BE2C (cell line): ENCODE measurements around the gene EFCAB6.

ENCODE experiments used
- DNase-seq: peaks from one replicate; pipeline ENCODE4 v3.0.0-alpha.2; 2020
- H3K27me3 ChIP-seq: fragments of 250-450 bp; sonication (Bioruptor Pico); 2 replicates; pipeline ENCODE4 v1.5.1; 2020; ENCODE audit warnings: mild to moderate bottlenecking
- H3K36me3 ChIP-seq: fragments of 250-450 bp; sonication (Bioruptor Pico); 2 replicates; pipeline ENCODE4 v1.5.1; 2020; ENCODE audit warnings: mild to moderate bottlenecking
- H3K4me1 ChIP-seq: fragments of 250-450 bp; sonication (Bioruptor Pico); 2 replicates; pipeline ENCODE4 v1.5.1; 2020
- H3K4me3 ChIP-seq: 2 replicates; pipeline ENCODE4 v1.5.1; 2011; ENCODE audit warnings: low read depth, low read length
- H3K9me3 ChIP-seq: fragments of 250-450 bp; sonication (Bioruptor Pico); 2 replicates; pipeline ENCODE4 v1.5.1; 2020
- TF ChIP-seq, protein P1 (sequence below): IDR thresholded peaks from 2 replicates; pipeline ENCODE4 v1.5.1; 2012; ENCODE audit warnings: mild to moderate bottlenecking, low read depth, low read length

The EFCAB6 gene

DNA sequence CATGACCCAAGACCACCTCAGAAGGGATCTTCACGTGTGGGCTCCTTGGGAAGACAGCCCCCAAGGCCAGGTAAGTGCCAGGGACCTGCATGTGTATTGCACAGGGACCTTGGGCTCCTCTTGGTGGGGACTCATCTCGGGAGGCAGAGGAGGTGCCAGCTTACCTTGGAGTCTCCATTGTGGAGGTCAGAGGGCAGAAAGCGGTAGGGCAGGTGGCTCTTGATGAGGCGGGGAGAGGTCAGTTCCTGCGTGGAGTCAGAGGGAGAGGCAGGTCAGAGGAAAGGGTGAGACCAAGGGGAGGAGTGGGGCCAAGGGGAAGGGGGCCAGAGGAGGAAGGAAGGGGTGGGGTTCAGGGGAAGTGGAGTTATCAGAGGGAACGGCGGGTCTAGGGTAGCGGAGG is 27.7 kb upstream of the EFCAB6 start:
- H3K4me3 ChIP-seq = no peak overlapping the region
- no peaks in the 10 kb centered on the region for H3K9me3 ChIP-seq
- no peaks in the 10 kb centered on the region for H3K27me3 ChIP-seq
- no peak for DNase-seq
- H3K36me3 ChIP-seq = no peaks in the 10 kb centered on the region
- H3K4me1 ChIP-seq = peaks cover 9% of the 10 kb centered on the region
- TF ChIP-seq, protein P1, sequence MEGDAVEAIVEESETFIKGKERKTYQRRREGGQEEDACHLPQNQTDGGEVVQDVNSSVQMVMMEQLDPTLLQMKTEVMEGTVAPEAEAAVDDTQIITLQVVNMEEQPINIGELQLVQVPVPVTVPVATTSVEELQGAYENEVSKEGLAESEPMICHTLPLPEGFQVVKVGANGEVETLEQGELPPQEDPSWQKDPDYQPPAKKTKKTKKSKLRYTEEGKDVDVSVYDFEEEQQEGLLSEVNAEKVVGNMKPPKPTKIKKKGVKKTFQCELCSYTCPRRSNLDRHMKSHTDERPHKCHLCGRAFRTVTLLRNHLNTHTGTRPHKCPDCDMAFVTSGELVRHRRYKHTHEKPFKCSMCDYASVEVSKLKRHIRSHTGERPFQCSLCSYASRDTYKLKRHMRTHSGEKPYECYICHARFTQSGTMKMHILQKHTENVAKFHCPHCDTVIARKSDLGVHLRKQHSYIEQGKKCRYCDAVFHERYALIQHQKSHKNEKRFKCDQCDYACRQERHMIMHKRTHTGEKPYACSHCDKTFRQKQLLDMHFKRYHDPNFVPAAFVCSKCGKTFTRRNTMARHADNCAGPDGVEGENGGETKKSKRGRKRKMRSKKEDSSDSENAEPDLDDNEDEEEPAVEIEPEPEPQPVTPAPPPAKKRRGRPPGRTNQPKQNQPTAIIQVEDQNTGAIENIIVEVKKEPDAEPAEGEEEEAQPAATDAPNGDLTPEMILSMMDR = no peak

DNA sequence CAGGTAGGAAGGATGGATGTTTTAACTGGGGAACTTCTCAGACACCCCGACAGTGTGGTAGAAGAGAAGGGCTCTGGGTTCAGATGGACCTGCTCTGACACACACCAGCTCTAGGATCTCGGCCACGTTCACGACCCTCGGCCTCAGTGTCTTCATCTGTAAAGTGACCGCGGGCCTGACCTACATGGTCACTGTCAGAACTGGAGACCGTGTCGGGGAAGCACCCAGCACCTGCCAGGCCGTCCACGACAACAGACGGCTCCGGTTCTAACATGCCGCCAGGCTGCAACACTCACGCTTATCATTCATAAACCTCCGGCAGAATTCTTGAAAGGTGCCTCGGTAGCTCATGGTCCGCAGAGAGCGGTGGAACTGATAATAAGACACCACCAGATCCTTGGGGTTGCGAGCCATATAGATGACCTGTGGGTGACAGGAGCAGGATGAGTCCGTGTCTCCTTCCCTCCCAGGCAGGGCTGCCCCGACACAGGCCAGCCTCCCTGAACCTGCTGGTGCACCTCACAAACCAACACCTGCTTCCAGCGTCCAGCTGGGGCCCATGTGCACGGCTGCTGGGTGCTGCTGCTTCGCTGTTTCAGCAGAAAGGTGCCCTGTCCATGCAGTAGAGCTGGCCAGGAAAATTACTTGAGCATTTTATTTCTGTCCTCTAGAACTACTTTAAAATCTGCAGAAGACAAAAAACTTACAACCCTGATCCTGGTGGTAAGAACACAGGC is 26.6 kb upstream of the EFCAB6 start:
- Histone ChIP-seq H3K9me3 (no peaks in the 10 kb centered on the region), H3K4me1 (peaks cover 2% of the 10 kb centered on the region), H3K4me3 (no peak overlapping the region), H3K27me3 (no peaks in the 10 kb centered on the region), H3K36me3 (no peaks in the 10 kb centered on the region)
- TF ChIP-seq, protein P1 = no peak
- no peak for DNase-seq

DNA sequence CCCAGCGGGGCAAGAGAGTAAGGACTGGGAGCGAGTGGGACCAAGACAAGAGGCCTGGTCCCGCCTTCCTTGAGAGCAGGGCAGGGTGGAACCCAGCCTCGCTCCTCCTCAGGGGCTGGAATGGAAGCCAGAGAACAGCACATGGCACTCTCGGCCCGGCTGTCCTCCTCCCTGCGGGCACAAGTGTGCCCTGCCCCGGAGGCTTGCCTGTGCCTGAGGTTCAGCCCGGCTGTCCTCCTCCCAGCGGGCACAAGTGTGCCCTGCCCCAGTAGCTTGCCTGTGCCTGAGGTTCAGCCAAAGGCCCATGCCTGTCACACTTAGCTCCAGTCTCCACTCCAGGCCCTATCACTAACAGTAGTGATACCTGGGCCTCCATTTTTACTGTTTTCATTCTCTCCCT is 26.1 kb upstream of the EFCAB6 start:
- no peaks in the 10 kb centered on the region for H3K4me1 ChIP-seq
- H3K36me3 ChIP-seq = no peaks in the 10 kb centered on the region
- H3K9me3 ChIP-seq = no peaks in the 10 kb centered on the region
- no peaks in the 10 kb centered on the region for H3K27me3 ChIP-seq
- no peak for DNase-seq
- no peak overlapping the region for H3K4me3 ChIP-seq
- TF ChIP-seq, protein P1 = no peak

- TF ChIP-seq, protein P1 = no peak
- H3K36me3 ChIP-seq = no peaks in the 10 kb centered on the region
- DNase-seq = no peak
- no peaks in the 10 kb centered on the region for H3K4me1 ChIP-seq
- no peaks in the 10 kb centered on the region for H3K9me3 ChIP-seq
- H3K27me3 ChIP-seq = no peaks in the 10 kb centered on the region
- no peak overlapping the region for H3K4me3 ChIP-seq
Observed at GRCh38 chr22:43837666-43838065, 25.6 kb upstream of the EFCAB6 start.

- Histone ChIP-seq H3K27me3 (no peaks in the 10 kb centered on the region), H3K4me1 (no peaks in the 10 kb centered on the region), H3K9me3 (no peaks in the 10 kb centered on the region), H3K4me3 (no peak overlapping the region), H3K36me3 (no peaks in the 10 kb centered on the region)
- TF ChIP-seq, protein P1 = no peak
- DNase-seq = no peak
Observed at GRCh38 chr22:43835736-43836135, 23.6 kb upstream of the EFCAB6 start.

GRCh38 chr22:43835166-43835565 is 23.1 kb upstream of the EFCAB6 start:
- Histone ChIP-seq H3K36me3 (no peaks in the 10 kb centered on the region), H3K4me1 (peaks cover 4% of the 10 kb centered on the region), H3K9me3 (no peaks in the 10 kb centered on the region), H3K27me3 (no peaks in the 10 kb centered on the region), H3K4me3 (no peak overlapping the region)
- DNase-seq = no peak
- TF ChIP-seq, protein P1 = no peak
